HL-60 (cell line): ENCODE measurements around the gene DRC7.

Experiments
- DNase-seq, 2 experiments: peaks; one replicate each; pipeline ENCODE4 v3.0.0-alpha.2; 2010 to 2020; ENCODE audit warnings: low read depth in 1 of 2, low spot score in 1 of 2
- H3K27ac ChIP-seq: fragments of 250-450 bp; sonication (Bioruptor Pico); replicated peaks from 2 replicates; pipeline ENCODE4 v1.5.1; 2020; ENCODE audit warnings: mild to moderate bottlenecking, moderate library complexity
- H3K27me3 ChIP-seq: fragments of 250-450 bp; sonication (Bioruptor Pico); 2 replicates; pipeline ENCODE4 v1.5.1; 2021; ENCODE audit warnings: mild to moderate bottlenecking, moderate library complexity; ENCODE audit not compliant: insufficient read depth, poor library complexity, severe bottlenecking
- H3K4me3 ChIP-seq: replicated peaks from 2 replicates; pipeline ENCODE4 v1.5.1; 2011; ENCODE audit warnings: mild to moderate bottlenecking, control low read depth, low read length; ENCODE audit not compliant: insufficient read depth
- GABPA ChIP-seq: IDR thresholded peaks from 2 replicates; pipeline ENCODE4 v1.6.1; 2012; ENCODE audit warnings: low read depth
- POLR2AphosphoS5 ChIP-seq: IDR thresholded peaks from 2 replicates; pipeline ENCODE4 v1.6.1; 2012; ENCODE audit warnings: low read depth
- SPI1 ChIP-seq: IDR thresholded peaks from 2 replicates; pipeline ENCODE4 v1.6.1; 2012; ENCODE audit warnings: low read depth, mild to moderate bottlenecking, borderline replicate concordance
- TF ChIP-seq, protein P1 (sequence below): IDR thresholded peaks from one replicate; pipeline ENCODE4 v1.5.1; 2011; ENCODE audit warnings: low read length, control low read depth, inconsistent platforms; ENCODE audit not compliant: insufficient read depth
- TF ChIP-seq, protein P2 (sequence below): IDR thresholded peaks from 2 replicates; pipeline ENCODE4 v1.6.1; 2012; ENCODE audit warnings: low read depth; ENCODE audit not compliant: insufficient replicate concordance

DRC7 gene

DNA sequence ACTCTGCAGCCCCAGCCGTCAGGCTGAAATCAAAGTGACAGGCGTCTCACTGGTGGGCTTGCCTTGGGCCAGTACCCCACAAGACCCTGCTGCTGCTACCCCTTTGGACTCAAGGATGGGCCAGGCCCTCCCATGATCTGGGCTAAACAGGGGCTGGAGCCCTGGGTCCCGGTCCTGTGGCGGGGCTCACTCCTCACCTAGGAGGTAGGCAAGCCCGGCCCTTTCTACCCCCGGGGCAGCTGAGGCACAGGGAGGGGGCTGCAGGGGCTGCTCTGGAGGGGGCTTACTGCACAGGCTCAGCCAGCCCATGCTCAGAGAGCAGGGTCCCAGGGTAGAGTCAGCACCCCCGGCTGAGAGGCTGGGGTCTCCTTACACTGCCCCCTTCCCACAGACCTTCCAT is 64.5 kb downstream of the DRC7 start:
- no peaks in the 10 kb centered on the region for H3K27me3 ChIP-seq
- H3K4me3 ChIP-seq, result no peak overlapping the region
- no peak for DNase-seq
- no peak overlapping the region for H3K27ac ChIP-seq
- TF ChIP-seq, protein P1, sequence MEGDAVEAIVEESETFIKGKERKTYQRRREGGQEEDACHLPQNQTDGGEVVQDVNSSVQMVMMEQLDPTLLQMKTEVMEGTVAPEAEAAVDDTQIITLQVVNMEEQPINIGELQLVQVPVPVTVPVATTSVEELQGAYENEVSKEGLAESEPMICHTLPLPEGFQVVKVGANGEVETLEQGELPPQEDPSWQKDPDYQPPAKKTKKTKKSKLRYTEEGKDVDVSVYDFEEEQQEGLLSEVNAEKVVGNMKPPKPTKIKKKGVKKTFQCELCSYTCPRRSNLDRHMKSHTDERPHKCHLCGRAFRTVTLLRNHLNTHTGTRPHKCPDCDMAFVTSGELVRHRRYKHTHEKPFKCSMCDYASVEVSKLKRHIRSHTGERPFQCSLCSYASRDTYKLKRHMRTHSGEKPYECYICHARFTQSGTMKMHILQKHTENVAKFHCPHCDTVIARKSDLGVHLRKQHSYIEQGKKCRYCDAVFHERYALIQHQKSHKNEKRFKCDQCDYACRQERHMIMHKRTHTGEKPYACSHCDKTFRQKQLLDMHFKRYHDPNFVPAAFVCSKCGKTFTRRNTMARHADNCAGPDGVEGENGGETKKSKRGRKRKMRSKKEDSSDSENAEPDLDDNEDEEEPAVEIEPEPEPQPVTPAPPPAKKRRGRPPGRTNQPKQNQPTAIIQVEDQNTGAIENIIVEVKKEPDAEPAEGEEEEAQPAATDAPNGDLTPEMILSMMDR, result no peak
- TF ChIP-seq, protein P2, sequence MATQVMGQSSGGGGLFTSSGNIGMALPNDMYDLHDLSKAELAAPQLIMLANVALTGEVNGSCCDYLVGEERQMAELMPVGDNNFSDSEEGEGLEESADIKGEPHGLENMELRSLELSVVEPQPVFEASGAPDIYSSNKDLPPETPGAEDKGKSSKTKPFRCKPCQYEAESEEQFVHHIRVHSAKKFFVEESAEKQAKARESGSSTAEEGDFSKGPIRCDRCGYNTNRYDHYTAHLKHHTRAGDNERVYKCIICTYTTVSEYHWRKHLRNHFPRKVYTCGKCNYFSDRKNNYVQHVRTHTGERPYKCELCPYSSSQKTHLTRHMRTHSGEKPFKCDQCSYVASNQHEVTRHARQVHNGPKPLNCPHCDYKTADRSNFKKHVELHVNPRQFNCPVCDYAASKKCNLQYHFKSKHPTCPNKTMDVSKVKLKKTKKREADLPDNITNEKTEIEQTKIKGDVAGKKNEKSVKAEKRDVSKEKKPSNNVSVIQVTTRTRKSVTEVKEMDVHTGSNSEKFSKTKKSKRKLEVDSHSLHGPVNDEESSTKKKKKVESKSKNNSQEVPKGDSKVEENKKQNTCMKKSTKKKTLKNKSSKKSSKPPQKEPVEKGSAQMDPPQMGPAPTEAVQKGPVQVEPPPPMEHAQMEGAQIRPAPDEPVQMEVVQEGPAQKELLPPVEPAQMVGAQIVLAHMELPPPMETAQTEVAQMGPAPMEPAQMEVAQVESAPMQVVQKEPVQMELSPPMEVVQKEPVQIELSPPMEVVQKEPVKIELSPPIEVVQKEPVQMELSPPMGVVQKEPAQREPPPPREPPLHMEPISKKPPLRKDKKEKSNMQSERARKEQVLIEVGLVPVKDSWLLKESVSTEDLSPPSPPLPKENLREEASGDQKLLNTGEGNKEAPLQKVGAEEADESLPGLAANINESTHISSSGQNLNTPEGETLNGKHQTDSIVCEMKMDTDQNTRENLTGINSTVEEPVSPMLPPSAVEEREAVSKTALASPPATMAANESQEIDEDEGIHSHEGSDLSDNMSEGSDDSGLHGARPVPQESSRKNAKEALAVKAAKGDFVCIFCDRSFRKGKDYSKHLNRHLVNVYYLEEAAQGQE, result no peak
- TF ChIP-seq GABPA, result no peak
- no peak for TF ChIP-seq SPI1
- TF ChIP-seq POLR2AphosphoS5, result no peak

DNA sequence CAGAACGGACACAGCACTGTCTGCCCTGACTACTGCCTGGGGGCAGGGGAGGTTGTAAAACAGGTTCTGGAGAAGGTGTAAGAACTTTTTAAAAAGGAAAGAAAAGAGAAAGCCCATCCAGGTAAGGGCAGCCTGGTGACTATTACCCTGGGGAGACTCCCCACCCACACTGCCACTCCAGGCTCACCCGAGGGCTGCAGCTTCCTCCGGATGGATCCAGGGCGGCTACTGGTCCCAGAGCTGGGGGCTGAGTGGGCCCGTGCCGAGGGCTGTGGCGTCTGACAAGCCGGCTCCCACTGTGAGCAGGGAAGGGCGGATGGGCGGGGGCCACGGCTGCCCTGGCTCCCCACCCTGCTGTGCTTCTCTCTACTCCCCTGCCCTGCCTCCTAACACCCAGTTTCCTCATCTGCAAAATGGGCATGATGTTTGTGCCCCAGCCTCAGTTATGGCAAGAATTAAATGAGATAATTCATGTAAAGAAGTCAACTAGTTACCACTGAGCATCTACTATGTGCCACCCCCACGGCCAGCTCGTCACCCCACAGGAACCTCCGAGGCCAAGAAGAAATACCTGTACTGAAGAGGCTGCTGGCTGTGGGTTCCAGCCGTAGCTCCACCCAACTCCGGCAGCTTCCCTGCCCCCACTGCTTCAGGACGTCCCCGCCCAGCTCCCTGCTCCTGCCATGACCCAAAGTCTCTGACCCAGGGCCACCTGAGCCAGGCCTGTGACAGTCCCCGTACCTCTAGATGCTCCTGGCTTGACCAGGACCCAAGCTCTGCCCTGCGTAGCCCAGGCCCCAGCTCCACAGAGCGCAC is 65.1 kb downstream of the DRC7 start:
- TF ChIP-seq GABPA, result no peak
- TF ChIP-seq POLR2AphosphoS5, result no peak
- TF ChIP-seq, protein P1, result no peak
- TF ChIP-seq, protein P2, result no peak
- TF ChIP-seq SPI1, result no peak
- Histone ChIP-seq H3K27ac (no peak overlapping the region), H3K27me3 (no peaks in the 10 kb centered on the region), H3K4me3 (no peak overlapping the region)
- DNase-seq, result no peak

DNA sequence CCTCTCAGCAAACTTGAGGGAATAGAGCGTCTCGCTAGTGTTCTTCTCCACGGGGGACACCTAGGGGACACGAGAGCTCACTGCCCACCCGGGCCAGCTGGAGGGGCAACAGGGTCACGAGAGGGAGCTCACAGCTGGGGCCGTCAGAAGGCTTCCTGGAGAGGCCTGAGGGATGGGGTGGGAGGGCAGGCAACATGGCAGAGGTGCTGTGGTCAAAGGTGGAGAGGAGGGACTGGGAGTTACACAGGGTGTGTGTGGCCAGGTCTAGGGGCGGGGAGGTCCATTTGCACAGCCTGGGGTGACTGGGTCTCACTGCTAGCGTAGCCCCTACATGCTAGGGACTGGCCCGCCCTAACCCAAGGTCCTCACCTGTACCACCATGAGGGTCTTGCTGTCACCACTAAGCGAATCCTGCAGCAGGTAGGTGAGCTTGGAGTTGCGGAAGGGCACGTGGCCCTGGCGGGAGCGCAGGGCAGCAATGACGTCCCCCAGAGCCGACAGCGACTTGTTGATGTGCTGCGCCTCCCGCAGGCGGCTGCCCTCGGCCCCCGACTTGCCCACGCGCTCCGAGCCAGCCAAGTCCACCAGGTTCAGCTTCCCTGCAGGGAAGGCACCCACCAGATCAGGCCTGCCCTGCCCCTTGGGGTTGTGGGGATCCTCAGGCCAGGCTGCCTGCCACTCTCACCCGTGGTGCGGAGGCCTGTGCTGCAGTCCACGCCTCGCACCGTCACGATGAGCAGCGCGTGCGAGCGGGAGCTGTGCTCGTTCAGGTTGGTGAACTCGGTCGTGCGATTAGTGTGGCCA is 66.0 kb downstream of the DRC7 start:
- no peak for DNase-seq

More for the DNA sequence above, 66.0 kb downstream of the DRC7 start:
- no peak overlapping the region for H3K4me3 ChIP-seq
- H3K27me3 ChIP-seq, result no peaks in the 10 kb centered on the region
- TF ChIP-seq, protein P2, result no peak
- TF ChIP-seq SPI1 (no peak), POLR2AphosphoS5 (no peak), GABPA (no peak)
- TF ChIP-seq, protein P1, result no peak
- H3K27ac ChIP-seq, result no peak overlapping the region
